Vagina (tissue), 2 donors: Measurements from ENCODE around the gene HACD2.

ENCODE experiments used
- POLR2A ChIP-seq, 2 donors: fragments of 450-650 bp; IDR thresholded peaks; one replicate each; pipeline ENCODE4 v1.6.1; 2017; ENCODE audit warnings: antibody characterized with exemption in 2 of 2, mild to moderate bottlenecking in 2 of 2, moderate library complexity in 2 of 2
- POLR2AphosphoS5 ChIP-seq, 2 donors: sonication (generic); formaldehyde crosslinking; IDR thresholded peaks; one replicate each; pipeline ENCODE4 v1.9.0; 2017; ENCODE audit warnings: antibody characterized with exemption in 2 of 2, mild to moderate bottlenecking in 2 of 2, low read depth in 1 of 2; ENCODE audit not compliant: insufficient read depth in 1 of 2
- TF ChIP-seq, protein P1 (sequence below), 3 experiments: fragments of 450-650 bp in 2 of 3; fragments of 200-600 bp in 1 of 3; sonication (generic) in 1 of 3; IDR thresholded peaks; one replicate each; pipeline ENCODE4 v1.5.1; 2017 to 2019; ENCODE audit warnings: antibody characterized with exemption in 3 of 3, mild to moderate bottlenecking in 2 of 3, moderate library complexity in 2 of 3

DNA sequence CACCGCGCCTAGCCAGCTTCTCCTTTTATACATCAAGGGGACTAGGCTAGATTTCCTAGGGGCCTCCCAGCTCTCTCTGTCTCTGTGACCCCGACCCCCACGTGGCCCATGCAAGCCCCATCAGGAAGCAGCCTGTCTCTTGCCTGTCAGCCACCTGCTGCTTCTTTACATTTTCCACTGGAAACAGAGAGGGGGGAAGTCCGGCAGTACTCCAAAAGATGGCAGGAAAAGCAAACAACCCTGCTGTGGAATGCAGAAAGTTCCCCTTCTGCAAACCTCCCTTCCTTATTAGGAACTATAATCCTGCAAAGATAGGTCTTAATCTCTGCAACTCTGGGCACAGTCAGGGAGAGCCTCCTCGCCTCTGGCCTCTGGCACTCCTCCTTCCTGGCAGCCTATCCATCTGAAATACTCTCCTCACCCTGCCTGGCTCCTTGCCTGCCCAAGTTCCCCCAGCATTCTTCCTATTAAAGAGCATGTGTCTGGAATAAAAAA is 47.4 kb upstream of the HACD2 start:
- TF ChIP-seq, protein P1, sequence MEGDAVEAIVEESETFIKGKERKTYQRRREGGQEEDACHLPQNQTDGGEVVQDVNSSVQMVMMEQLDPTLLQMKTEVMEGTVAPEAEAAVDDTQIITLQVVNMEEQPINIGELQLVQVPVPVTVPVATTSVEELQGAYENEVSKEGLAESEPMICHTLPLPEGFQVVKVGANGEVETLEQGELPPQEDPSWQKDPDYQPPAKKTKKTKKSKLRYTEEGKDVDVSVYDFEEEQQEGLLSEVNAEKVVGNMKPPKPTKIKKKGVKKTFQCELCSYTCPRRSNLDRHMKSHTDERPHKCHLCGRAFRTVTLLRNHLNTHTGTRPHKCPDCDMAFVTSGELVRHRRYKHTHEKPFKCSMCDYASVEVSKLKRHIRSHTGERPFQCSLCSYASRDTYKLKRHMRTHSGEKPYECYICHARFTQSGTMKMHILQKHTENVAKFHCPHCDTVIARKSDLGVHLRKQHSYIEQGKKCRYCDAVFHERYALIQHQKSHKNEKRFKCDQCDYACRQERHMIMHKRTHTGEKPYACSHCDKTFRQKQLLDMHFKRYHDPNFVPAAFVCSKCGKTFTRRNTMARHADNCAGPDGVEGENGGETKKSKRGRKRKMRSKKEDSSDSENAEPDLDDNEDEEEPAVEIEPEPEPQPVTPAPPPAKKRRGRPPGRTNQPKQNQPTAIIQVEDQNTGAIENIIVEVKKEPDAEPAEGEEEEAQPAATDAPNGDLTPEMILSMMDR (IDR thresholded peaks at IDR 0.05): no peak
- TF ChIP-seq POLR2A (IDR thresholded peaks at IDR 0.05) (no peak), POLR2AphosphoS5 (IDR thresholded peaks at IDR 0.05; ENCODE audit: insufficient read depth in 1 of 2, low read depth in 1 of 2) (no peak)
